Trophoblast cell (in vitro differentiated cells and primary cell): ENCODE results near the gene ADCY2.

Experiments
- DNase-seq, 2 donors: peaks; one replicate each; pipeline ENCODE4 v3.0.0-alpha.2; 2016
- H2AFZ ChIP-seq: 2 replicates; pipeline ENCODE4 v1.6.1; 2013; ENCODE audit warnings: low read length, moderate library complexity, mild to moderate bottlenecking; ENCODE audit not compliant: insufficient read depth, poor library complexity
- H2AK5ac ChIP-seq: 2 replicates; pipeline ENCODE4 v1.6.1; 2013; ENCODE audit warnings: mild to moderate bottlenecking, low read length
- H2BK120ac ChIP-seq: 2 replicates; pipeline ENCODE4 v1.6.1; 2013; ENCODE audit warnings: low read length, mild to moderate bottlenecking, moderate library complexity; ENCODE audit not compliant: insufficient read depth, poor library complexity
- H2BK12ac ChIP-seq: 2 replicates; pipeline ENCODE4 v1.6.1; 2013; ENCODE audit warnings: mild to moderate bottlenecking, low read length, moderate library complexity
- H2BK5ac ChIP-seq: 2 replicates; pipeline ENCODE4 v1.6.1; 2013; ENCODE audit warnings: low read length, low read depth, moderate library complexity, mild to moderate bottlenecking; ENCODE audit not compliant: poor library complexity
- H3K14ac ChIP-seq: 2 replicates; pipeline ENCODE4 v1.6.1; 2013; ENCODE audit warnings: mild to moderate bottlenecking, low read length
- H3K18ac ChIP-seq: 2 replicates; pipeline ENCODE4 v1.6.1; 2013; ENCODE audit warnings: mild to moderate bottlenecking, low read length
- H3K23ac ChIP-seq: 2 replicates; pipeline ENCODE4 v1.6.1; 2013; ENCODE audit warnings: low read length
- H3K27ac ChIP-seq: 2 replicates; pipeline ENCODE4 v1.5.1; 2013; ENCODE audit warnings: low read depth, mild to moderate bottlenecking, inconsistent platforms, low read length, moderate library complexity
- H3K27me3 ChIP-seq: 2 replicates; pipeline ENCODE4 v1.6.1; 2013; ENCODE audit warnings: inconsistent platforms, mild to moderate bottlenecking, low read length, moderate library complexity; ENCODE audit not compliant: insufficient read depth
- H3K36me3 ChIP-seq, 2 experiments: 1 replicate in 1 of 2; 2 replicates in 1 of 2; pipeline ENCODE4 v1.6.1; 2013; ENCODE audit warnings: low read length in 2 of 2, mild to moderate bottlenecking in 2 of 2, moderate library complexity in 1 of 2; ENCODE audit not compliant: insufficient read depth in 2 of 2, control insufficient read depth in 1 of 2
- H3K4ac ChIP-seq: 2 replicates; pipeline ENCODE4 v1.6.1; 2013; ENCODE audit warnings: low read depth, mild to moderate bottlenecking, low read length, moderate library complexity
- H3K4me1 ChIP-seq, 2 experiments: 1 replicate in 1 of 2; 2 replicates in 1 of 2; pipeline ENCODE4 v1.6.1; 2013; ENCODE audit warnings: low read length in 2 of 2, mild to moderate bottlenecking in 2 of 2, moderate library complexity in 1 of 2; ENCODE audit not compliant: insufficient read depth in 2 of 2, control insufficient read depth in 1 of 2
- H3K4me2 ChIP-seq: 2 replicates; pipeline ENCODE4 v1.6.1; 2013; ENCODE audit warnings: inconsistent platforms, mild to moderate bottlenecking, low read length, moderate library complexity
- H3K4me3 ChIP-seq: 2 replicates; pipeline ENCODE4 v1.5.1; 2013; ENCODE audit warnings: mild to moderate bottlenecking, low read depth, low read length, inconsistent platforms
- H3K79me1 ChIP-seq: one replicate; pipeline ENCODE4 v1.6.1; 2013; ENCODE audit warnings: low read length
- H3K79me2 ChIP-seq: 2 replicates; pipeline ENCODE4 v1.6.1; 2013; ENCODE audit warnings: low read length, mild to moderate bottlenecking; ENCODE audit not compliant: control insufficient read depth, insufficient read depth, poor library complexity
- H3K9ac ChIP-seq: 2 replicates; pipeline ENCODE4 v1.6.1; 2013; ENCODE audit warnings: mild to moderate bottlenecking, low read length
- H3K9me3 ChIP-seq: 2 replicates; pipeline ENCODE4 v1.6.1; 2013; ENCODE audit warnings: low read depth, mild to moderate bottlenecking, control low read depth, inconsistent platforms, low read length; ENCODE audit not compliant: insufficient read depth
- H4K12ac ChIP-seq: 2 replicates; pipeline ENCODE4 v1.6.1; 2013; ENCODE audit warnings: low read depth, mild to moderate bottlenecking, low read length, moderate library complexity
- H4K8ac ChIP-seq: 2 replicates; pipeline ENCODE4 v1.6.1; 2013; ENCODE audit warnings: low read depth, mild to moderate bottlenecking, low read length, moderate library complexity
- H4K91ac ChIP-seq: one replicate; pipeline ENCODE4 v1.6.1; 2013; ENCODE audit warnings: low read depth, mild to moderate bottlenecking, low read length, moderate library complexity
- WGBS: extraction: QIAGEN DNeasy Blood & Tissue Kit; methylation state at CpG from one replicate; pipeline ENCODE4 v1.1.7; 2013; ENCODE audit warnings: missing lambda C conversion rate; ENCODE audit not compliant: insufficient read length, insufficient coverage; ENCODE audit errors: extremely low coverage; 5-methylcytosine and 5-hydroxymethylcytosine counted together

ADCY2 gene

DNA sequence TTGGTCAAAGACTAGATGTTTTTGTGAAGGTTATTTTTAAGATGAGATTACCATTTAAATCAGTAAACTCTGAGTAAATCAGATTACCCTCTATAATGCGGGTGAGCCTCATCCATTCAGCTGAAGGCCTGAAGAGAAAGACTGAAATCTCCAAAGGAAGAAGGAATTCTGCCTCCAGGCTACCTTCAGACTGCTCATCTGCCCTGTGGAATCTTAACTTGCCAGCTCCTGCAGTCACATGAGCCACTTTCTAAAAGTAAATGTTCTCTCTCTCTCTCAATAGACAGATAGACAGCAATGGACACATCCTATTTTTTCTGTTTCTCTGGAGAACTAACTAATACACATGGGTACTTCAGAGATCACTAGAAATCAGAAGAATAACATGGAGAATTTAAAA lies 272.2 kb downstream of the ADCY2 start:
- Histone ChIP-seq H4K91ac (no peak overlapping the region), H3K18ac (no peak overlapping the region), H2BK5ac (no peak overlapping the region), H3K79me2 (no peaks in the 10 kb centered on the region), H3K4me3 (no peak overlapping the region), H3K79me1 (no peaks in the 10 kb centered on the region), H3K9ac (no peak overlapping the region), H3K27me3 (no peaks in the 10 kb centered on the region), H3K9me3 (no peaks in the 10 kb centered on the region), H3K23ac (no peak overlapping the region), H3K36me3 (no peaks in the 10 kb centered on the region), H2BK120ac (no peak overlapping the region), H2AK5ac (no peak overlapping the region), H2AFZ (no peak overlapping the region), H3K4ac (no peak overlapping the region), H3K14ac (no peak overlapping the region), H3K4me1 (peaks cover 0 to 2% of the 10 kb centered on the region in 2 experiments), H4K12ac (no peak overlapping the region), H4K8ac (no peak overlapping the region), H3K4me2 (no peak overlapping the region), H3K27ac (no peak overlapping the region), H2BK12ac (no peak overlapping the region)
- no CpG with 5 or more reads among the region's 1 CpG for WGBS
- DNase-seq: peak; percentile 84 to 97

GRCh38 chr5:7668627-7669026 lies 272.7 kb downstream of the ADCY2 start:
- peaks cover 3% of the 10 kb centered on the region for H3K79me1 ChIP-seq
- DNase-seq: peak in 1 of 2 donors; percentile 36
- H2AK5ac ChIP-seq: no peak overlapping the region
- no peaks in the 10 kb centered on the region for H3K36me3 ChIP-seq
- H3K9me3 ChIP-seq: no peaks in the 10 kb centered on the region
- H3K27me3 ChIP-seq: no peaks in the 10 kb centered on the region
- H3K14ac ChIP-seq: no peak overlapping the region
- H3K18ac ChIP-seq: no peak overlapping the region
- H3K23ac ChIP-seq: no peak overlapping the region
- H4K12ac ChIP-seq: no peak overlapping the region
- H3K79me2 ChIP-seq: no peaks in the 10 kb centered on the region
- H3K4ac ChIP-seq: no peak overlapping the region
- H2AFZ ChIP-seq: no peak overlapping the region
- H3K4me2 ChIP-seq: no peak overlapping the region
- H3K9ac ChIP-seq: no peak overlapping the region
- no peak overlapping the region for H4K8ac ChIP-seq
- no peak overlapping the region for H3K27ac ChIP-seq
- peaks cover 0 to 6% of the 10 kb centered on the region in 2 experiments for H3K4me1 ChIP-seq
- H2BK120ac ChIP-seq: no peak overlapping the region
- H2BK5ac ChIP-seq: no peak overlapping the region
- no peak overlapping the region for H3K4me3 ChIP-seq
- no peak overlapping the region for H4K91ac ChIP-seq
- H2BK12ac ChIP-seq: no peak overlapping the region

DNA sequence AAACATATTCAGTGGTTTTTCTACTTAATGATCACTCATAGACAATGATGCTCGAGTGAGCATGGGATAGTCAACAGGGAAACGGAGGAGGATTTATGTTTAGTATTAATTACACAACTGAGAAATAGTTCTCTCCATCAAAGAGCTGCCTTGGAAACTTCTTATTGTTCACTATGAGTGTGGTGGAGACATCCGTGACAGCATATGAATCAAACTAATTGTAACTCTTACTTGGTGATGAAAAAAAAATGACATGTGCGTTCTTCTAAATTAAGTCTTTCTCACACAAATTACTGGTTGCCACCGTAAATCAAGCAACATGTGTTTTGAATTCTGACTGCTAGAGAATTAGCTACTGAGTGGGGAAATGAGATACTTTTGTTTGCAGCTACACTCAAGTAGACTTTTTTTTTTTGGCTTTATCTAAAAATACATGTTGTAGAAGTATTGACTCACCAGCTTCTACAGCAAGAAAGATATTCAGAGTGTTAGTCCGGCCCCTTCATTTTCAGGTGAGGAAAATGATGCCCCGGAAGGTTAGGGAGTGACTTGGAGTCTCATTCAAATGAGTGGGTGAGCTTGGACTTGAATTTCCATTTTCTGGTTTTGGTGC lies 275.5 kb downstream of the ADCY2 start:
- no peak overlapping the region for H2AK5ac ChIP-seq
- no peaks in the 10 kb centered on the region for H3K9me3 ChIP-seq
- peaks cover 3% of the 10 kb centered on the region for H3K79me1 ChIP-seq
- H3K4me2 ChIP-seq: no peak overlapping the region
- no peak overlapping the region for H2BK12ac ChIP-seq
- H2AFZ ChIP-seq: no peak overlapping the region
- no peak overlapping the region for H3K4ac ChIP-seq
- peaks cover 0 to 7% of the 10 kb centered on the region in 2 experiments for H3K4me1 ChIP-seq
- no peak overlapping the region for H3K23ac ChIP-seq
- H4K91ac ChIP-seq: no peak overlapping the region
- H2BK5ac ChIP-seq: no peak overlapping the region
- no peak overlapping the region for H4K12ac ChIP-seq
- no peaks in the 10 kb centered on the region for H3K79me2 ChIP-seq
- H3K4me3 ChIP-seq: no peak overlapping the region
- no peak overlapping the region for H2BK120ac ChIP-seq
- H3K9ac ChIP-seq: no peak overlapping the region
- H3K18ac ChIP-seq: no peak overlapping the region
- no peaks in the 10 kb centered on the region for H3K27me3 ChIP-seq
- no peaks in the 10 kb centered on the region for H3K36me3 ChIP-seq
- H3K27ac ChIP-seq: no peak overlapping the region
- H3K14ac ChIP-seq: no peak overlapping the region
- DNase-seq: no peak
- no CpG with 5 or more reads among the region's 7 CpGs for WGBS
- H4K8ac ChIP-seq: no peak overlapping the region

GRCh38 chr5:7673658-7674057 lies 277.7 kb downstream of the ADCY2 start:
- Histone ChIP-seq H2AK5ac (no peak overlapping the region), H3K9me3 (no peaks in the 10 kb centered on the region), H3K79me2 (no peaks in the 10 kb centered on the region), H3K79me1 (peaks cover 3% of the 10 kb centered on the region), H2BK5ac (no peak overlapping the region), H3K27me3 (no peaks in the 10 kb centered on the region), H3K4me1 (peaks cover 0 to 5% of the 10 kb centered on the region in 2 experiments), H3K23ac (no peak overlapping the region), H4K8ac (no peak overlapping the region), H3K14ac (no peak overlapping the region), H2BK120ac (no peak overlapping the region), H4K91ac (no peak overlapping the region), H3K4ac (no peak overlapping the region), H3K4me3 (no peak overlapping the region), H4K12ac (no peak overlapping the region), H2BK12ac (no peak overlapping the region), H3K9ac (no peak overlapping the region), H3K4me2 (no peak overlapping the region), H3K36me3 (no peaks in the 10 kb centered on the region), H3K18ac (no peak overlapping the region), H3K27ac (no peak overlapping the region), H2AFZ (no peak overlapping the region)
- WGBS: no CpG with 5 or more reads among the region's 7 CpGs
- DNase-seq: no peak
